Gastrocnemius medialis (tissue), 4 donors: ENCODE data around the gene ATAD3A. TPM values are rescaled to one million over a fixed set of nuclear protein-coding genes. Genes with fewer than 3 reads are reported as not detected.
"Not testable (repeated sequence)": the region's sequence is repeated elsewhere in the genome, so short reads cannot be mapped to it uniquely, and the experiment has no call there.

ENCODE experiments used
- ATAC-seq, 2 donors: fragments of 150-250 bp; one replicate each; pipeline ENCODE4 v1.9.1; 2016
- DNase-seq, 2 donors: peaks; one replicate each; pipeline ENCODE4 v3.0.0-alpha.2; 2019
- H3K27ac ChIP-seq, 4 donors: fragments of 200-600 bp; sonication (generic); 1 replicate in 1 of 4; 2 replicates in 3 of 4; pipeline ENCODE4 v1.5.1; 2016 to 2018; ENCODE audit warnings: mild to moderate bottlenecking in 2 of 4, moderate library complexity in 1 of 4
- H3K27me3 ChIP-seq, 3 donors: fragments of 200-600 bp; sonication (generic) in 2 of 3; 1 replicate in 1 of 3; 2 replicates in 2 of 3; pipeline versions ENCODE4 v1.5.1 to v1.6.0; 2016 to 2019; ENCODE audit warnings: mild to moderate bottlenecking in 1 of 3, moderate library complexity in 1 of 3
- H3K36me3 ChIP-seq, 2 donors: fragments of 200-600 bp; sonication (generic) in 1 of 2; one replicate each; pipeline ENCODE4 v1.5.1; 2017 to 2018
- H3K4me1 ChIP-seq, 2 donors: fragments of 200-600 bp; sonication (generic) in 1 of 2; one replicate each; pipeline ENCODE4 v1.5.1; 2016 to 2017; ENCODE audit warnings: mild to moderate bottlenecking in 2 of 2
- H3K4me3 ChIP-seq, 4 donors: fragments of 200-600 bp; sonication (generic) in 3 of 4; 1 replicate in 1 of 4; 2 replicates in 3 of 4; pipeline ENCODE4 v1.5.1; 2016 to 2019; ENCODE audit warnings: mild to moderate bottlenecking in 2 of 4
- H3K9me3 ChIP-seq, 3 donors: fragments of 200-600 bp; sonication (generic) in 2 of 3; 1 replicate in 1 of 3; 2 replicates in 2 of 3; pipeline ENCODE4 v1.5.1; 2016 to 2019
- CTCF ChIP-seq, 5 experiments: fragments of 450-650 bp in 3 of 5; fragments of 200-600 bp in 2 of 5; sonication (generic) in 2 of 5; IDR thresholded peaks in 4 of 5; conservative IDR thresholded peaks in 1 of 5; 1 replicate in 4 of 5; 2 replicates in 1 of 5; pipeline ENCODE4 v1.5.1; 2016 to 2019; ENCODE audit warnings: antibody characterized with exemption in 5 of 5, mild to moderate bottlenecking in 3 of 5, moderate library complexity in 3 of 5
- POLR2A ChIP-seq, 2 donors: fragments of 450-650 bp; IDR thresholded peaks; one replicate each; pipeline ENCODE4 v1.6.1; 2017; ENCODE audit warnings: antibody characterized with exemption in 2 of 2, mild to moderate bottlenecking in 2 of 2, moderate library complexity in 2 of 2
- in situ Hi-C, 4 donors: fragments of 200-750 bp; cut with MboI; loops; one replicate each; pipeline versions ENCODE4 v1.15.0 to v1.8.0; 2017; ENCODE audit warnings: low sequenced_read_pairs in 4 of 4
- intact Hi-C: fragments of 100-400 bp; cut with DNase I; formaldehyde crosslinking; loops from one replicate; pipeline ENCODE4 v1.15.1; 2023; ENCODE audit warnings: low total_unique reads
- total RNA-seq, 4 donors: library from RNA; depleted of rRNA; stranded (reverse); fragments of >200 nt; gene quantifications; one replicate each; pipeline versions ENCODE4 v1.1.0 to v1.2.3, GENCODE V29; 2016

Gene ATAD3A
- total RNA-seq, 4 donors from 2014 or later: 22.9 to 47.9 (median 35.6) TPM

DNA sequence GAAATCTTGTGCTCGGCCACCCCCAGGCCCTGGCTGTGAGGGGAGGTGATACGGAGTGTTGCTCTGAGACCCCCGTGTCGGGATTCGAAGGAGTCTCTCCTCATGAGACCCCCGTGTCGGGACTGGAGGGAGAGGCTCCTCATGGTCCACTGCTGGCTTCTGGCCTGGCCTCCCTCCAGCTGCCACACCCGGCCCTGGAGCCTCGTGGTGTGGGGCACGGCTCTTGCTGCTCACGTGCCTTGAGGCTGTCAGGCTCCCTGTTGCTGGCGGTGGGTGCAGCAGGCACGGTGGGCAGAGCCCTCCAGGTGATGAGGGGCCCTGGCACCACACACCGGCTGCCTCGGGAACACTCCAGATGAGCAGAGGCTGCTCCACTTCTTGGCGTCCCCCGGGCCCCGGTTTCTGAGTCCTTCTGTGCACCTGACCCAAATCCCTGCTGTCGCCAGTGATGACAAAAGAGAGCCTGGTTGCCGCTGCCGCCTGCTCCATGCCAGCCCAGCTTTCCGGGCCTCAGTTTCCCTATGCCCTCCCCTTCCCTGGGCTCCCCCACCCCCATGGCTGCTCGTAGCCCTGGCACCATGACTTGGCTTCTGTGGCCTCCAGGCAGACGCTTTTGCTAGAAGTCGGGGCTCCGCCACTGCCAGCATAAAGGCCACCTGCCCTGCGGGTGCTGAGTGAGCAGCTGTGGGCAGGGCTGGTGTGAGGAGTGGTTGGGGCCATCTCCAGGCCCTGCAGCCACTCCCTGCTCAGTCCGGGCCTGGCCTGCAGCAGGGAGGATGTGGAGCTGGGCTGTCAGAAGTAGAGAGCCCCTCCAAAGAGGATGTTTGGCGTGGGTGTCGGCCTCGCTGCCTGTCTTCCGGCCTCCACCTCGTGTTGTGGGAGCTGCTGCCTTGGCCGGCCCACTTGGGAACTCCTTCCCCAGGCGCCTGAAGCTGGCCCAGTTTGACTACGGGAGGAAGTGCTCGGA, 16.6 kb downstream of the ATAD3A start:
- in situ Hi-C loops (no loop called here), intact Hi-C loops (no loop called here)
- no peak for DNase-seq
- Histone ChIP-seq H3K4me3 (no peak overlapping the region), H3K27ac (no peak overlapping the region), H3K9me3 (no peaks in the 10 kb centered on the region), H3K36me3 (peaks cover 0 to 29% of the 10 kb centered on the region in 2 donors), H3K27me3 (no peaks in the 10 kb centered on the region), H3K4me1 (peaks cover 0 to 6% of the 10 kb centered on the region in 2 donors)
- TF ChIP-seq POLR2A (IDR thresholded peaks at IDR 0.05) (no peak), CTCF (IDR thresholded peaks at IDR 0.05 in 4 of 5, conservative IDR thresholded peaks at IDR 0.05 in 1 of 5) (no peak)
- no peak for ATAC-seq

GRCh38 chr1:1529321-1529720, 17.4 kb downstream of the ATAD3A start:
- intact Hi-C loops (no loop called here), in situ Hi-C loops (no loop called here)
- Histone ChIP-seq H3K36me3 (peaks cover 0 to 29% of the 10 kb centered on the region in 2 donors), H3K27me3 (no peaks in the 10 kb centered on the region), H3K9me3 (no peaks in the 10 kb centered on the region), H3K4me3 (no peak overlapping the region), H3K27ac (no peak overlapping the region), H3K4me1 (peaks cover 4 to 6% of the 10 kb centered on the region in 2 donors)
- DNase-seq (no peak), ATAC-seq (no peak)
- no peak for TF ChIP-seq CTCF (IDR thresholded peaks at IDR 0.05 in 4 of 5, conservative IDR thresholded peaks at IDR 0.05 in 1 of 5)
- no peak for TF ChIP-seq POLR2A (IDR thresholded peaks at IDR 0.05)

GRCh38 chr1:1529936-1530335, 18.0 kb downstream of the ATAD3A start:
- in situ Hi-C loops: no loop called here
- DNase-seq (no peak), ATAC-seq (no peak)
- no peak overlapping the region for H3K4me3 ChIP-seq
- peaks cover 0 to 29% of the 10 kb centered on the region in 2 donors for H3K36me3 ChIP-seq
- intact Hi-C loops: no loop called here
- no peak for TF ChIP-seq CTCF (IDR thresholded peaks at IDR 0.05 in 4 of 5, conservative IDR thresholded peaks at IDR 0.05 in 1 of 5)
- TF ChIP-seq POLR2A (IDR thresholded peaks at IDR 0.05): no peak
- H3K4me1 ChIP-seq: peaks cover 6 to 7% of the 10 kb centered on the region in 2 donors
- H3K27ac ChIP-seq: no peak overlapping the region
- H3K9me3 ChIP-seq: no peaks in the 10 kb centered on the region
- no peaks in the 10 kb centered on the region for H3K27me3 ChIP-seq

GRCh38 chr1:1531947-1532346, 20.0 kb downstream of the ATAD3A start:
- ATAC-seq: no peak

DNA sequence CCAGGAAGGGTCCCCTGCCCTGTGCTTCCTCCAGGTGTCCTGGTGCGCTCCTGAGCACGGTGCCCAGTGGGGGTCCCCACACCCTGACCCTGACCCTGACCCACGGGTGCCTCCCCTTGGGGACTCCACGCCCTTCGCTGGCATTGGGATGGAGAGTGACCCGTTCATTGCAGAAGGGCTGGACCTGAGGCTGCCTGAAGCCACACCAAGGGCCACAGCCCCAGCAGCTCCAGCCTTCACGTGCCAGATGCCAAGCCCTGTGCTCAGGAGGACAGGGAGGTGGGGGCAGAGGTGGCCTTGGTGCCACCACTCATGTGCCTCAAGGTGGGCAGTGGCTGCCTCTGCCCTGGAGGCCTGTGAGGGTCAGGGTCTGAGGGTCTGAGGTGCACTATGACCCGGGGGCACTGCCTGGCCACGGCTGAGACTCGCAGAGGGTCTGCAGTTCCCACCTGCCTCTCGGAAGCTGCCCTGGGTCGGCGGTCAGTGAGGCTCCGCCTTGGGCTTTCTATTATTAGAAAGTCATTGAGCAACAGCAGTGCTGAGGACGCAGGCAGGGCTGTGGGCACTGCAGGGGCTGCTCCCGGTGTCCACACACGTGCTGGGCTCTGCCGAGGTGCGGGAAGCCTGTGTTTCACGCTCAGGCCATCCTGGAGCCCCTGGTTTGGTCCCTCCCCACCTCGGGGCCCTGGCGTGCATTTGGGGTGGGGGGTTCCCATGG, 21.4 kb downstream of the ATAD3A start:
- intact Hi-C loops, H3K27me3 ChIP-seq, H3K9me3 ChIP-seq, H3K4me3 ChIP-seq, in situ Hi-C loops: not testable (repeated sequence)
- ATAC-seq: peak; percentile 75 to 90
- H3K36me3 ChIP-seq: peaks cover 0 to 14% of the 10 kb centered on the region in 2 donors
- peak overlapping the region; percentile 63 to 82 (median 78) for H3K27ac ChIP-seq
- peaks cover 15 to 16% of the 10 kb centered on the region in 2 donors for H3K4me1 ChIP-seq
- peak in 1 of 2 donors; percentile 69 for DNase-seq

More at GRCh38 chr1:1531947-1532346, 20.0 kb downstream of the ATAD3A start:
- Histone ChIP-seq H3K4me1 (peaks cover 14 to 15% of the 10 kb centered on the region in 2 donors), H3K36me3 (peaks cover 0 to 28% of the 10 kb centered on the region in 2 donors), H3K27ac (no peak overlapping the region), H3K27me3 (no peaks in the 10 kb centered on the region), H3K9me3 (no peaks in the 10 kb centered on the region), H3K4me3 (no peak overlapping the region)
- intact Hi-C loops (no loop called here), in situ Hi-C loops (no loop called here)
- TF ChIP-seq CTCF (IDR thresholded peaks at IDR 0.05 in 4 of 5, conservative IDR thresholded peaks at IDR 0.05 in 1 of 5) (no peak), POLR2A (IDR thresholded peaks at IDR 0.05) (no peak)
- DNase-seq: no peak

- intact Hi-C loops, H3K4me3 ChIP-seq, H3K36me3 ChIP-seq, DNase-seq, H3K27me3 ChIP-seq, ATAC-seq, H3K9me3 ChIP-seq, in situ Hi-C loops: not testable (repeated sequence)
- Histone ChIP-seq H3K27ac (peak overlapping the region in 3 of 4 donors; percentile 74 to 82 (median 82)), H3K4me1 (peaks cover 15 to 18% of the 10 kb centered on the region in 2 donors)
Measured at GRCh38 chr1:1533894-1534291, 21.9 kb downstream of the ATAD3A start.
